A673 (cell line): Measurements from ENCODE around the gene PDE9A. TPM values are rescaled to one million over a fixed set of nuclear protein-coding genes. Genes with fewer than 3 reads are reported as not detected.

Source experiments
- BruUV-seq: library from RNA; stranded (reverse); fragments of 400-500 nt; replicated peaks from 2 replicates; lab custom pipeline; 2021; lab: Mats Ljungman, UMichigan
- CTCF ChIA-PET: fragments of 300-600 bp; sonication (Branson Sonifier 250); formaldehyde crosslinking; loops from one replicate; lab custom pipeline; 2022; ENCODE audit warnings: antibody characterized with exemption; lab: Charles Lee
- POLR2A ChIA-PET: fragments of 300-600 bp; sonication (Branson Sonifier 250); formaldehyde crosslinking; loops from one replicate; lab custom pipeline; 2022; ENCODE audit warnings: antibody characterized with exemption; ENCODE audit not compliant: low non-redundant PET; lab: Charles Lee
- DNase-seq: peaks from one replicate; pipeline ENCODE4 v3.0.0-alpha.2; 2015; ENCODE audit warnings: low spot score
- H3K27ac ChIP-seq: fragments of 200-600 bp; sonication (generic); 2 replicates; pipeline ENCODE4 v1.5.1; 2016; ENCODE audit warnings: mixed run types, low read depth, mild to moderate bottlenecking, mixed read lengths, antibody characterized with exemption, low read length; ENCODE audit not compliant: poor library complexity, severe bottlenecking
- H3K27me3 ChIP-seq: fragments of 200-600 bp; sonication (generic); replicated peaks from 2 replicates; pipeline ENCODE4 v1.6.1; 2017; ENCODE audit warnings: mixed run types, low read depth, mild to moderate bottlenecking, mixed read lengths, antibody characterized with exemption, low read length; ENCODE audit not compliant: insufficient read depth, poor library complexity
- H3K36me3 ChIP-seq: fragments of 200-600 bp; sonication (generic); 2 replicates; pipeline ENCODE4 v1.6.1; 2016; ENCODE audit warnings: mixed run types, mild to moderate bottlenecking, mixed read lengths, antibody characterized with exemption, low read length; ENCODE audit not compliant: insufficient read depth, poor library complexity, severe bottlenecking
- H3K4me1 ChIP-seq: fragments of 200-600 bp; sonication (generic); 2 replicates; pipeline ENCODE4 v1.6.1; 2017; ENCODE audit warnings: mixed run types, mild to moderate bottlenecking, mixed read lengths, antibody characterized with exemption, low read length; ENCODE audit not compliant: insufficient read depth, poor library complexity, severe bottlenecking
- H3K4me3 ChIP-seq: fragments of 200-600 bp; sonication (generic); 2 replicates; pipeline ENCODE4 v1.5.1; 2016; ENCODE audit warnings: low read depth, mixed run types, mild to moderate bottlenecking, mixed read lengths, low read length; ENCODE audit not compliant: poor library complexity, severe bottlenecking
- H3K9me3 ChIP-seq: fragments of 200-600 bp; sonication (generic); 2 replicates; pipeline ENCODE4 v1.6.1; 2016; ENCODE audit warnings: mixed run types, low read depth, mild to moderate bottlenecking, mixed read lengths, antibody characterized with exemption, low read length; ENCODE audit not compliant: poor library complexity, severe bottlenecking
- EZH2 ChIP-seq: fragments of 200-600 bp; sonication (generic); IDR thresholded peaks from 2 replicates; pipeline ENCODE4 v1.6.1; 2017; ENCODE audit warnings: borderline replicate concordance, low read depth, mild to moderate bottlenecking, mixed read lengths, antibody characterized with exemption, low read length; ENCODE audit not compliant: poor library complexity, severe bottlenecking
- intact Hi-C: fragments of 100-400 bp; cut with micrococcal nuclease; formaldehyde crosslinking; loops from one replicate; pipeline ENCODE4 v1.10.0; 2022; ENCODE audit not compliant: unreplicated experiment
- total RNA-seq: library from RNA; stranded (reverse); gene quantifications from 2 replicates; pipeline ENCODE4 v1.2.3, GENCODE V29; 2021
- TF ChIP-seq, protein P1 (sequence below): fragments of 300-800, 200-600 bp; sonication (generic); conservative IDR thresholded peaks from 2 replicates; pipeline ENCODE4 v1.5.1; 2017; ENCODE audit warnings: low read depth, mild to moderate bottlenecking, antibody characterized with exemption, low read length, moderate library complexity, mixed read lengths

The PDE9A gene
- total RNA-seq, 1 experiment from 2014 or later, result 14.3 TPM

- no TSS peak for BruUV-seq
- H3K4me1 ChIP-seq, result no peaks in the 10 kb centered on the region
- no peaks in the 10 kb centered on the region for H3K9me3 ChIP-seq
- POLR2A ChIA-PET, result no interaction called here
- no peak overlapping the region for H3K27ac ChIP-seq
- no peaks in the 10 kb centered on the region for H3K36me3 ChIP-seq
- CTCF ChIA-PET, result no interaction called here
- no peak for TF ChIP-seq EZH2
- TF ChIP-seq, protein P1, sequence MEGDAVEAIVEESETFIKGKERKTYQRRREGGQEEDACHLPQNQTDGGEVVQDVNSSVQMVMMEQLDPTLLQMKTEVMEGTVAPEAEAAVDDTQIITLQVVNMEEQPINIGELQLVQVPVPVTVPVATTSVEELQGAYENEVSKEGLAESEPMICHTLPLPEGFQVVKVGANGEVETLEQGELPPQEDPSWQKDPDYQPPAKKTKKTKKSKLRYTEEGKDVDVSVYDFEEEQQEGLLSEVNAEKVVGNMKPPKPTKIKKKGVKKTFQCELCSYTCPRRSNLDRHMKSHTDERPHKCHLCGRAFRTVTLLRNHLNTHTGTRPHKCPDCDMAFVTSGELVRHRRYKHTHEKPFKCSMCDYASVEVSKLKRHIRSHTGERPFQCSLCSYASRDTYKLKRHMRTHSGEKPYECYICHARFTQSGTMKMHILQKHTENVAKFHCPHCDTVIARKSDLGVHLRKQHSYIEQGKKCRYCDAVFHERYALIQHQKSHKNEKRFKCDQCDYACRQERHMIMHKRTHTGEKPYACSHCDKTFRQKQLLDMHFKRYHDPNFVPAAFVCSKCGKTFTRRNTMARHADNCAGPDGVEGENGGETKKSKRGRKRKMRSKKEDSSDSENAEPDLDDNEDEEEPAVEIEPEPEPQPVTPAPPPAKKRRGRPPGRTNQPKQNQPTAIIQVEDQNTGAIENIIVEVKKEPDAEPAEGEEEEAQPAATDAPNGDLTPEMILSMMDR, result no peak
- no peak for DNase-seq
- intact Hi-C loops, result no loop called here
- H3K4me3 ChIP-seq, result no peak overlapping the region
- H3K27me3 ChIP-seq, result no peaks in the 10 kb centered on the region
Observed at GRCh38 chr21:42794551-42794950, 141.1 kb downstream of the PDE9A start.

- Histone ChIP-seq H3K27ac (no peak overlapping the region), H3K9me3 (no peaks in the 10 kb centered on the region), H3K4me1 (no peaks in the 10 kb centered on the region), H3K4me3 (no peak overlapping the region), H3K36me3 (no peaks in the 10 kb centered on the region), H3K27me3 (no peaks in the 10 kb centered on the region)
- TF ChIP-seq, protein P1, result no peak
- TF ChIP-seq EZH2, result no peak
- no peak for DNase-seq
- ChIA-PET POLR2A (no interaction called here), CTCF (no interaction called here)
- no TSS peak for BruUV-seq
- intact Hi-C loops, result no loop called here
Observed at GRCh38 chr21:42796327-42797062, 143.1 kb downstream of the PDE9A start.

DNA sequence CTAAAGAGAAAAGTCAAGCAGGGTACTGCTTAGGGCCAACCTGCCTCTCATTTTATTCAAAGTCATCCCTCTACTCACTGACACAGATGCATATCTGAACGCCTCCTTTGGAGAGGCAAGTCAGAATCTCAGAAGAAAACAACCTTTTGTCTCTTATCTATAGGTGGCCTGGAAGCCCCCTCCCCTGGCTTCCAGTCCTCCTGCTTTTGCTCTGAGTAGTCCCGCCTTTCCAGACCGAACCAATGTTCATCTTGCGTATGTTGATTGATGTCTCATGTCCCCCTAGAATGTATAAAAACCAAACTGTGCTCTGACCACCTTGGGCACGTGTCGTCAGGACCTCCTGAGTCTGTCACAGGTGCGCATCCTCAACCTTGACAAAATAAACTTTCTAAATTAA, 144.1 kb downstream of the PDE9A start:
- DNase-seq, result no peak
- ChIA-PET POLR2A (no interaction called here), CTCF (no interaction called here)
- H3K27ac ChIP-seq, result no peak overlapping the region
- intact Hi-C loops, result no loop called here
- no peaks in the 10 kb centered on the region for H3K36me3 ChIP-seq
- no peaks in the 10 kb centered on the region for H3K27me3 ChIP-seq
- H3K9me3 ChIP-seq, result no peaks in the 10 kb centered on the region
- no peaks in the 10 kb centered on the region for H3K4me1 ChIP-seq
- BruUV-seq, result no TSS peak
- TF ChIP-seq EZH2, result no peak
- TF ChIP-seq, protein P1, result no peak
- no peak overlapping the region for H3K4me3 ChIP-seq
